AG20443 (cell line): ENCODE measurements around the gene NSUN6.
"Not testable (repeated sequence)": the region's sequence is repeated elsewhere in the genome, so short reads cannot be mapped to it uniquely, and the experiment has no call there.

Experiments
- DNase-seq: peaks from one replicate; pipeline ENCODE4 v3.0.0; 2012; ENCODE audit warnings: low spot score, mixed read lengths

Gene NSUN6

GRCh38 chr10:18659819-18660535 lies 8.6 kb upstream of the NSUN6 start:
- peak; percentile 18 for DNase-seq

GRCh38 chr10:18659125-18659818 lies 7.9 kb upstream of the NSUN6 start, which contains the start of gene ARL5B:
TSS of gene ARL5B (plus strand) at chr10:18659431. CDS start at chr10:18659638, 207 bp downstream.
- DNase-seq: peak; percentile 96

GRCh38 chr10:18658271-18659124 lies 7.1 kb upstream of the NSUN6 start:
- DNase-seq: peak; percentile 16

GRCh38 chr10:18656724-18657123 lies 5.3 kb upstream of the NSUN6 start:
- no peak for DNase-seq

GRCh38 chr10:18653112-18653511 lies 1.7 kb upstream of the NSUN6 start:
- DNase-seq: no peak

GRCh38 chr10:18650404-18650997 lies 886 bp downstream of the NSUN6 start:
- no peak for DNase-seq

GRCh38 chr10:18649364-18649959 lies 1.9 kb downstream of the NSUN6 start:
- DNase-seq: no peak

GRCh38 chr10:18647945-18648344 lies 3.4 kb downstream of the NSUN6 start:
- DNase-seq: no peak

- no peak for DNase-seq
These were observed 4.2 kb downstream of the NSUN6 start for GRCh38 chr10:18647151-18647550.

- DNase-seq: not testable (repeated sequence)
These were observed 11.7 kb downstream of the NSUN6 start for GRCh38 chr10:18639719-18640118.

GRCh38 chr10:18637400-18637799 lies 14.0 kb downstream of the NSUN6 start:
- not testable (repeated sequence) for DNase-seq

- no peak for DNase-seq
These were observed 15.4 kb downstream of the NSUN6 start for GRCh38 chr10:18635995-18636394.

GRCh38 chr10:18632500-18632899 lies 18.9 kb downstream of the NSUN6 start:
- not testable (repeated sequence) for DNase-seq

- DNase-seq: not testable (repeated sequence)
These were observed 23.9 kb downstream of the NSUN6 start for GRCh38 chr10:18627452-18628018.

GRCh38 chr10:18625886-18626285 lies 25.5 kb downstream of the NSUN6 start:
- no peak for DNase-seq

GRCh38 chr10:18623671-18624070 lies 27.7 kb downstream of the NSUN6 start:
- DNase-seq: peak; percentile 26

- DNase-seq: no peak
These were observed 30.5 kb downstream of the NSUN6 start for GRCh38 chr10:18620856-18621255.

GRCh38 chr10:18619016-18619415 lies 32.4 kb downstream of the NSUN6 start:
- DNase-seq: no peak

GRCh38 chr10:18616337-18616736 lies 35.0 kb downstream of the NSUN6 start:
- DNase-seq: no peak

GRCh38 chr10:18615618-18616017 lies 35.8 kb downstream of the NSUN6 start:
- no peak for DNase-seq

GRCh38 chr10:18611168-18611567 lies 40.2 kb downstream of the NSUN6 start:
- DNase-seq: no peak
